ENCODE results near the gene OSBPL6.

Gene OSBPL6

DNA sequence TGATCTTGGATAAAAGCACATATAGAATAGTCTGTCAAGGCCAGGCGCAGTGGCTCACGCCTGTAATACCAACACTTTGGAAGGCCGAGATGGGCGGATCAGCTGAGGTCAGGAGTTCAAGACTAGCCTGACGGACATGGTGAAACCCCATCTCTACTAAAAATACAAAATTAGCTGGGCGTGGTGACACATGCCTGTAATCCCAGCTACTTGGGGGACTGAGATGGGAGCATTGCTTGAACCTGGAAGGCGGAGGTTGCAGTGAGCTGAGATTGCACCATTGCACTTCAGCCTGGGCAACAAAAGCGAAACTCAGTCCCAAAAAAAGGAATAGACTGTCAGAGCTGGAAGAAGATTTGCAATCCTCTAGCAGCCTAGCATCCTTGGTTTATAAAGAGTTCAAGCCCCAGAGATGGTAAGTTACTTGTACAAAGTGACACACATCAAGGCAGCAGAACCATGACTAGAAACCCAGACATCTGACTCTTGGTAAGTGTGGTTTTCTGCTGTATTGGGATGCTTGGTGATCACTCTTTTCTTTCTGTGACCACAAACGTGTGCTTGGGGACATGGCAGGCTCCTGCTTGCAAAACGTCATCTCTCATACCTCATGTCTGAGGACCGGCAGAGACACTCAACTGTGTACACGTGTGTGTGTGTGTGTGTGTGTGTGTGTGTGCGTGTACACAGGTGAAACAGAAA lies 69.0 kb downstream of the OSBPL6 start:
- DNase-seq (ENCODE audit: low read depth, low spot score) = no peak
- in situ Hi-C loops (cut with HindIII; ENCODE audit: low sequenced_read_pairs) = no loop called here
- H3K4me3 ChIP-seq (ENCODE audit: low read depth, low read length) = no peak overlapping the region
- TF ChIP-seq, protein P1, sequence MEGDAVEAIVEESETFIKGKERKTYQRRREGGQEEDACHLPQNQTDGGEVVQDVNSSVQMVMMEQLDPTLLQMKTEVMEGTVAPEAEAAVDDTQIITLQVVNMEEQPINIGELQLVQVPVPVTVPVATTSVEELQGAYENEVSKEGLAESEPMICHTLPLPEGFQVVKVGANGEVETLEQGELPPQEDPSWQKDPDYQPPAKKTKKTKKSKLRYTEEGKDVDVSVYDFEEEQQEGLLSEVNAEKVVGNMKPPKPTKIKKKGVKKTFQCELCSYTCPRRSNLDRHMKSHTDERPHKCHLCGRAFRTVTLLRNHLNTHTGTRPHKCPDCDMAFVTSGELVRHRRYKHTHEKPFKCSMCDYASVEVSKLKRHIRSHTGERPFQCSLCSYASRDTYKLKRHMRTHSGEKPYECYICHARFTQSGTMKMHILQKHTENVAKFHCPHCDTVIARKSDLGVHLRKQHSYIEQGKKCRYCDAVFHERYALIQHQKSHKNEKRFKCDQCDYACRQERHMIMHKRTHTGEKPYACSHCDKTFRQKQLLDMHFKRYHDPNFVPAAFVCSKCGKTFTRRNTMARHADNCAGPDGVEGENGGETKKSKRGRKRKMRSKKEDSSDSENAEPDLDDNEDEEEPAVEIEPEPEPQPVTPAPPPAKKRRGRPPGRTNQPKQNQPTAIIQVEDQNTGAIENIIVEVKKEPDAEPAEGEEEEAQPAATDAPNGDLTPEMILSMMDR (IDR thresholded peaks at IDR 0.05; ENCODE audit: low read depth, low read length) = no peak

DNA sequence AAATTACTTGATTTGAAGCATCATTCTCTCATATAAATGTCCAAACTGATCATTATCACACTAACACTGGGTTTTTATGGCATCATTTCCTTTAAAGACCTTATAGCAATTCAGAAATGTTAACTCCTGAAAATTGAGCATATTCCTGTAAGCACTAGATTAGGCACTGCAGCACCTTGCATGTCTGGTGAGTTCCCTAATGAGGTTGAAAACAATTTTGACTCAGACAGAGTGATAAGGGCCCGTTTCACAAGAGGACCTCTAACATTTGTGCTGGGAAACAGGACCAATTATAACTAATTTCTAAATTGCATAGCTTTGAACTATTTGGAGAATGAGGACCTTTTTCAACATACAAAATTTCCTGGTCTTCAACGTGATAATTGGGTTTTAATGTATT lies 69.9 kb downstream of the OSBPL6 start:
- TF ChIP-seq, protein P1 (IDR thresholded peaks at IDR 0.05; ENCODE audit: low read depth, low read length) = no peak
- in situ Hi-C loops (cut with HindIII; ENCODE audit: low sequenced_read_pairs) = no loop called here
- DNase-seq (ENCODE audit: low read depth, low spot score) = no peak
- H3K4me3 ChIP-seq (ENCODE audit: low read depth, low read length) = no peak overlapping the region

DNA sequence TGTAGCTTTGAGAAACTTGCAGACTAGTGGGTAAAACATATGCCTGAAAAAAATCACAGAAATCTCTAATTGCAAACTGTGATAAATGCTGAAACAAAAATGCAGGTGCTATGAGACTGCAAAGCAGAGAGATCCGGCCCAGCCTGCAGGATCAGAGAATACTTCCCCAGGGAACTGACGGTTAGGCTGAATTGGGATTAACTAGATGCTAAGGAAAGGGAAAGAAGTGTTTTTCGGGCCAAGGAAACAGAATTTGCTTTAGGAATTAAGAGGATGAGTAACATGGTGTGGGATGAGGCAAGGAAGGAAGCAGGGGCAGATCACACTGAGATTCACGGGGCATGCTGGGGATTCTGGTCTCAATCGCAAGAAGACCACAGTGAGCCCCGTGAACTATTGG lies 71.5 kb downstream of the OSBPL6 start:
- DNase-seq (ENCODE audit: low read depth, low spot score) = no peak
- TF ChIP-seq, protein P1 (IDR thresholded peaks at IDR 0.05; ENCODE audit: low read depth, low read length) = no peak
- H3K4me3 ChIP-seq (ENCODE audit: low read depth, low read length) = no peak overlapping the region
- in situ Hi-C loops (cut with HindIII; ENCODE audit: low sequenced_read_pairs) = no loop called here

DNA sequence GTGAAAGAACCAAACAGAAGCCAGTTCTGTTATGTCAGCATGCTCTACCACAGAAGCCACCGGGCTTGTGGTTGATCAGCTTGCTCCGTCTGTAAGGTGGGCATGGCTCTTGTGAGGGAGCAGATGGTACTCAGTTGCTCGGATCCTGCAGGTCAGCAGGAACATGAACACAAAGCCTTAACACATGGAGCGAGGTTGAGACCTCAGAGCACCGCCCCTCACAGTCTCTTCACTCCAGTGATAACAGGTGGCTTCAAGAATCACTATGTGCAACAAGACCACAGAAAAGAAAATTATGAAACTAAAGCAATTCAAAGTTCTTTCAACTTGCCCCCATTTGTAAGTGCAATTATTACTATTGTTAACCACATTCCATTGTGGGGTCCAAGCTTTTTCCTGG lies 72.1 kb downstream of the OSBPL6 start:
- TF ChIP-seq, protein P1 (IDR thresholded peaks at IDR 0.05; ENCODE audit: low read depth, low read length) = no peak
- no peak for DNase-seq (ENCODE audit: low read depth, low spot score)
- in situ Hi-C loops (cut with HindIII; ENCODE audit: low sequenced_read_pairs) = no loop called here
- no peak overlapping the region for H3K4me3 ChIP-seq (ENCODE audit: low read depth, low read length)

DNA sequence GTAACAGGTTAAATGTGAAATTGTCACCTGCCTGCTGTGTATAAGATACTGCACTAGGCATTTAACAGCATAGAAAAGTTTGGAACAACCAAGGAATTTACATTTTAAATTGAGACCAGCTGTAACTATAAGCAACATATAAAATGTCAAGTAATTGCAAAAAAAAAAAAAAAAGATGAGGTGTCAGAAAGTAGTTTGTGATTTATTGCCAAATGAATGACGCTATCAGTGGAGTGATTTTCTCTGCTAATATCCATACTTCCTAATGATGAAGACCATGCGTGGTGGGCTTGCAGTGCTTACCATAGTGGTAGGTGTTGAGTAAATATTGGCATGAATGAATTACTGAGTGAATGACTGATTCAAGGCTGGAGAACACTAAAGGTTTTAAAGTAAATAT lies 73.3 kb downstream of the OSBPL6 start:
- DNase-seq (ENCODE audit: low read depth, low spot score) = no peak
- TF ChIP-seq, protein P1 (IDR thresholded peaks at IDR 0.05; ENCODE audit: low read depth, low read length) = no peak
- no peak overlapping the region for H3K4me3 ChIP-seq (ENCODE audit: low read depth, low read length)
- in situ Hi-C loops (cut with HindIII; ENCODE audit: low sequenced_read_pairs) = no loop called here

DNA sequence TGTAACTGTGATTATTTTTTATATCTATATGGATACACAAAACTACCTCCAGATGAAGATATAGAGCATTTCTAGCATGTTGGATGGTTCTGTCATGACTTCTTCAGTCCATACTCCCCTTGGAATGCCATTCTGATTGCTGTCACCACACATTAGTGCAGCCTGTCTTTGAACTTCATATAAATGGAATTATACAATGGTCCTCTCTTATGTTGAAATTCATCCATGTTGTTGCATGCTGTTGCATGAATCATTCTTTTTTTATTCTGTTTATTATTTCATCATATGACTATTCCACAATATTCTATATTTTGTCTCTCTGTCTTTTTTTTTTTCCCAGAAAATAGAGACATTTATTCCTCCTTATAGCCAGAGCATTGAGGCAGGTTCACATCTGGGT lies 74.1 kb downstream of the OSBPL6 start:
- in situ Hi-C loops (cut with HindIII; ENCODE audit: low sequenced_read_pairs) = no loop called here
- DNase-seq (ENCODE audit: low read depth, low spot score) = no peak
- TF ChIP-seq, protein P1 (IDR thresholded peaks at IDR 0.05; ENCODE audit: low read depth, low read length) = no peak
- H3K4me3 ChIP-seq (ENCODE audit: low read depth, low read length) = no peak overlapping the region
